ENCODE results near the gene USP3.
"Not testable (repeated sequence)": the region's sequence is repeated elsewhere in the genome, so short reads cannot be mapped to it uniquely, and the experiment has no call there.

USP3 gene

DNA sequence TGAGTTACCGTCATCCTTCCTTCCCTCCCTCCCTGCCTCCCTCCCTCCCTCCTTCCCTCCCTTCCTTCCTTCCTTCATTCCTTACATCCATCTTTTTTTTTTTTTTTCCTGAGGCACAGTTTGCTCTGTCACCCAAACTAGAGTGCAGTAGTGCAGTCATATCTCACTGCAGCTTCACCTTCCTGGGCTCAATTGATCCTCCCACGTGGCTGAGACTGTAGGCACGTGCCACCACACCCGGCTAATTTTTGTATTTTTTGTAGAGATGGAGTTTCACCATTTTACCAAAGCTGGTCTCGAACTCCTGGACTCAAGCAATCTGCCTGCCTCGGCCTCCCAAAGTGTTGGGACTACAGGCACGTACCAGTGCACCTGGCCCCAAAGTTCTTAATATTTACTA, 25.8 kb downstream of the USP3 start:
- Histone ChIP-seq H3K27ac (ENCODE audit: insufficient read depth in 1 of 2, low read depth in 1 of 2, low read length in 2 of 2, poor library complexity in 1 of 2, severe bottlenecking in 2 of 2) (no peak overlapping the region), H3K36me3 (ENCODE audit: control insufficient read depth in 4 of 4, insufficient read depth in 4 of 4, low read length in 3 of 4) (peaks cover 0 to 2% (median 0%) of the 10 kb centered on the region in 4 experiments), H3K9me3 (ENCODE audit: control extremely low read depth in 1 of 5, control insufficient read depth in 4 of 5, insufficient read depth in 2 of 5, low read depth in 1 of 5, low read length in 4 of 5) (no peaks in the 10 kb centered on the region), H3K4me3 (ENCODE audit: control insufficient read depth in 1 of 7, extremely low read depth in 1 of 7, insufficient read depth in 4 of 7, low read depth in 2 of 7, low read length in 6 of 7) (no peak overlapping the region), H3K4me1 (ENCODE audit: control extremely low read depth in 1 of 4, control insufficient read depth in 4 of 4, insufficient read depth in 4 of 4, low read length in 3 of 4) (peaks cover 0 to 9% (median 5%) of the 10 kb centered on the region in 4 experiments), H3K27me3 (replicated peaks in 2 of 5; ENCODE audit: control insufficient read depth in 4 of 5, insufficient read depth in 5 of 5, low read length in 4 of 5) (no peaks in the 10 kb centered on the region)
- WGBS (ENCODE audit: insufficient coverage): 100% methylated on average over 3 of the region's 7 CpGs
- POLR2A ChIA-PET: no interaction called here
- CTCF ChIA-PET: interaction anchor here (1.1 to 3.9 kb wide), 2 partner anchors 12 to 29 kb away, joined by 3 to 22 read pairs; no protein-coding TSS in a partner anchor
- DNase-seq: no peak

DNA sequence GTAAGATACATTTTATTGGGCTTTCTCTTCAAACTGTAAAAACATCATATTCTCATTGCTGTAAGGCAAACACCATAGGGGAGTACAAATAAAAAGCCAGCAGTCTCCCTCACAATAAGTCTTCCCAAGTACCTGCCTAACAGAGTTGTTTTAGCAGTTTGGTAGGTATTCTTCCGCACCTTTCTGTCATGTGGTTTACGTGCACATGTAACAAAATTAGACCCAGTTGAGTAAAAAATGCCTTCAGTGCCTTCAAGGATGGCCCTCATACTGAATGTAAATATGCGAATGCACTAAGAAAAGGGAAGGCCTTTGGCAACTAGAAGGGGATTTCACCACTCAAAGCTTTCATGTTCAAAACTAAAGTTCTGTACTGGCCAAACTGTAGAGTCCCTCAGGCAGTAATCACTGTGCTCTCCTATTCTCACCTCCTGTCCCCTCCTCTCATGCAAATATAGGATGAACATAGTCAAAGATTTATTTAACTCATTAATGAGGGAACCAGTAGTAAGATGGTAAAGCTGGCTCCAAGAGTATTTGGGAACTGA, 26.4 kb downstream of the USP3 start:
- no peak overlapping the region for H3K4me3 ChIP-seq (ENCODE audit: control insufficient read depth in 1 of 7, extremely low read depth in 1 of 7, insufficient read depth in 4 of 7, low read depth in 2 of 7, low read length in 6 of 7)
- 89% methylated on average over 3 of the region's 3 CpGs for WGBS (ENCODE audit: insufficient coverage)
- ChIA-PET CTCF (interaction anchor here (0.8 to 3.9 kb wide), 3 partner anchors 11 to 68 kb away, joined by 3 to 22 read pairs (median 3); no protein-coding TSS in a partner anchor), POLR2A (no interaction called here)
- H3K4me1 ChIP-seq (ENCODE audit: control extremely low read depth in 1 of 4, control insufficient read depth in 4 of 4, insufficient read depth in 4 of 4, low read length in 3 of 4): peaks cover 0 to 7% (median 5%) of the 10 kb centered on the region in 4 experiments
- no peak for DNase-seq
- no peaks in the 10 kb centered on the region for H3K27me3 ChIP-seq (replicated peaks in 2 of 5; ENCODE audit: control insufficient read depth in 4 of 5, insufficient read depth in 5 of 5, low read length in 4 of 5)
- no peaks in the 10 kb centered on the region for H3K9me3 ChIP-seq (ENCODE audit: control extremely low read depth in 1 of 5, control insufficient read depth in 4 of 5, insufficient read depth in 2 of 5, low read depth in 1 of 5, low read length in 4 of 5)
- H3K36me3 ChIP-seq (ENCODE audit: control insufficient read depth in 4 of 4, insufficient read depth in 4 of 4, low read length in 3 of 4): peaks cover 0 to 5% (median 0%) of the 10 kb centered on the region in 4 experiments
- no peak overlapping the region for H3K27ac ChIP-seq (ENCODE audit: insufficient read depth in 1 of 2, low read depth in 1 of 2, low read length in 2 of 2, poor library complexity in 1 of 2, severe bottlenecking in 2 of 2)

DNA sequence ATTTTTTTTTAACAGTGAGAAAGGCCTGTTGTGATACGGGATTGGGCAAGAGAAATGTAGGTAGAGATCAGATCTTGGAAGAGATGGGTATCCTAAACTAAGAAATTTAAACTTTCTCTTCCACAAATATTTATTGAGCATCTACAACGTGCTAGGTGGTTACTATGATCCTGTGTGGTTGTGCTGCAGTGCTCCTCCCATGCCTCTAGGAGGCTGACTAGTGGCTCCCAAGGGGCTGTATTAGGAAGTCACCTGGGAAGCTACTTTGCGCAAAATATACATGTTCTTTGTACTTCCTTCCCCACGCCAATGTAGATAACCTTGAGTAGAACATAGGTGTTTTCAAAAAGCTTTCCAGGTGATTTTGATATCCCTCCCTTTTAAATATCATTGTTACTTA, 27.2 kb downstream of the USP3 start:
- POLR2A ChIA-PET: no interaction called here
- no peaks in the 10 kb centered on the region for H3K27me3 ChIP-seq (replicated peaks in 2 of 5; ENCODE audit: control insufficient read depth in 4 of 5, insufficient read depth in 5 of 5, low read length in 4 of 5)
- WGBS (ENCODE audit: insufficient coverage): 100% methylated on average over 1 of the region's 4 CpGs
- DNase-seq: no peak
- peaks cover 0 to 5% (median 0%) of the 10 kb centered on the region in 4 experiments for H3K36me3 ChIP-seq (ENCODE audit: control insufficient read depth in 4 of 4, insufficient read depth in 4 of 4, low read length in 3 of 4)
- no peak overlapping the region for H3K4me3 ChIP-seq (ENCODE audit: control insufficient read depth in 1 of 7, extremely low read depth in 1 of 7, insufficient read depth in 4 of 7, low read depth in 2 of 7, low read length in 6 of 7)
- H3K4me1 ChIP-seq (ENCODE audit: control extremely low read depth in 1 of 4, control insufficient read depth in 4 of 4, insufficient read depth in 4 of 4, low read length in 3 of 4): peaks cover 0 to 7% (median 4%) of the 10 kb centered on the region in 4 experiments
- CTCF ChIA-PET: interaction anchor here (3.9 kb wide), 1 partner anchor 11 kb away, joined by 22 read pairs; no protein-coding TSS in a partner anchor
- no peak overlapping the region for H3K27ac ChIP-seq (ENCODE audit: insufficient read depth in 1 of 2, low read depth in 1 of 2, low read length in 2 of 2, poor library complexity in 1 of 2, severe bottlenecking in 2 of 2)
- H3K9me3 ChIP-seq (ENCODE audit: control extremely low read depth in 1 of 5, control insufficient read depth in 4 of 5, insufficient read depth in 2 of 5, low read depth in 1 of 5, low read length in 4 of 5): no peaks in the 10 kb centered on the region

GRCh38 chr15:63532307-63532744, 27.9 kb downstream of the USP3 start:
- no peaks in the 10 kb centered on the region for H3K9me3 ChIP-seq (ENCODE audit: control extremely low read depth in 1 of 5, control insufficient read depth in 4 of 5, insufficient read depth in 2 of 5, low read depth in 1 of 5, low read length in 4 of 5)
- no peak overlapping the region for H3K27ac ChIP-seq (ENCODE audit: insufficient read depth in 1 of 2, low read depth in 1 of 2, low read length in 2 of 2, poor library complexity in 1 of 2, severe bottlenecking in 2 of 2)
- ChIA-PET POLR2A (no interaction called here), CTCF (interaction anchor here (0.7 to 3.9 kb wide), 3 partner anchors 9 to 17 kb away, joined by 4 to 22 read pairs (median 4); no protein-coding TSS in a partner anchor)
- 96% methylated on average over 3 of the region's 5 CpGs for WGBS (ENCODE audit: insufficient coverage)
- H3K4me1 ChIP-seq (ENCODE audit: control extremely low read depth in 1 of 4, control insufficient read depth in 4 of 4, insufficient read depth in 4 of 4, low read length in 3 of 4): peaks cover 0 to 7% (median 4%) of the 10 kb centered on the region in 4 experiments
- peaks cover 0 to 5% (median 1%) of the 10 kb centered on the region in 4 experiments for H3K36me3 ChIP-seq (ENCODE audit: control insufficient read depth in 4 of 4, insufficient read depth in 4 of 4, low read length in 3 of 4)
- no peak overlapping the region for H3K4me3 ChIP-seq (ENCODE audit: control insufficient read depth in 1 of 7, extremely low read depth in 1 of 7, insufficient read depth in 4 of 7, low read depth in 2 of 7, low read length in 6 of 7)
- no peak for DNase-seq
- H3K27me3 ChIP-seq (replicated peaks in 2 of 5; ENCODE audit: control insufficient read depth in 4 of 5, insufficient read depth in 5 of 5, low read length in 4 of 5): no peaks in the 10 kb centered on the region

- H3K4me1 ChIP-seq (ENCODE audit: control extremely low read depth in 1 of 4, control insufficient read depth in 4 of 4, insufficient read depth in 4 of 4, low read length in 3 of 4): peaks cover 0 to 14% (median 9%) of the 10 kb centered on the region in 4 experiments
- H3K27ac ChIP-seq (ENCODE audit: insufficient read depth in 1 of 2, low read depth in 1 of 2, low read length in 2 of 2, poor library complexity in 1 of 2, severe bottlenecking in 2 of 2); H3K4me3 ChIP-seq (ENCODE audit: control insufficient read depth in 1 of 7, extremely low read depth in 1 of 7, insufficient read depth in 4 of 7, low read depth in 2 of 7, low read length in 6 of 7); DNase-seq; H3K36me3 ChIP-seq (ENCODE audit: control insufficient read depth in 4 of 4, insufficient read depth in 4 of 4, low read length in 3 of 4); H3K27me3 ChIP-seq (replicated peaks in 2 of 5; ENCODE audit: control insufficient read depth in 4 of 5, insufficient read depth in 5 of 5, low read length in 4 of 5); H3K9me3 ChIP-seq (ENCODE audit: control extremely low read depth in 1 of 5, control insufficient read depth in 4 of 5, insufficient read depth in 2 of 5, low read depth in 1 of 5, low read length in 4 of 5); CTCF ChIA-PET; POLR2A ChIA-PET: not testable (repeated sequence)
- 100% methylated on average over 1 of the region's 3 CpGs for WGBS (ENCODE audit: insufficient coverage)
Measured at GRCh38 chr15:63534888-63535287, 30.5 kb downstream of the USP3 start.

DNA sequence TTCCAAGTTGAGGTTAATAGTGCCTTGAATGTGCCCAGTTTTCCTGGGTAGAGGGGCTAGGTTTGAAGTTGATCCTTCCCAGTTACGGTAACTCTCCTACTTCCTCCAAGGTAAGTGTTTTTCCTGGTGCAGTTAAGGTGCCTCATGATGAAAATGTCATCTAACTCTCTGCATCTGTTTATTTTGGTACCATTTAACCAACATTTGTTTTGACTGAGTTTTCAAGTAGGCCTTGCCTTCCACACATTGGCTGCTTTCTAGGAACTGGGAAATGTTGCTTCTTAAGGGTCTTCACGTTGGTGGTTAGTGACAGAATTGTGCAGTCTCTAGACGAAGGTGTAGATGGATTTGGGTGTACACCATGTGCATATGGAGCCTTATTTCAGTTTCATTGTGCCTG, 31.3 kb downstream of the USP3 start:
- WGBS (ENCODE audit: insufficient coverage): 100% methylated on average over 3 of the region's 3 CpGs
- Histone ChIP-seq H3K36me3 (ENCODE audit: control insufficient read depth in 4 of 4, insufficient read depth in 4 of 4, low read length in 3 of 4) (peaks cover 0 to 7% (median 6%) of the 10 kb centered on the region in 4 experiments), H3K9me3 (ENCODE audit: control extremely low read depth in 1 of 5, control insufficient read depth in 4 of 5, insufficient read depth in 2 of 5, low read depth in 1 of 5, low read length in 4 of 5) (no peaks in the 10 kb centered on the region), H3K27me3 (replicated peaks in 2 of 5; ENCODE audit: control insufficient read depth in 4 of 5, insufficient read depth in 5 of 5, low read length in 4 of 5) (no peaks in the 10 kb centered on the region), H3K4me3 (ENCODE audit: control insufficient read depth in 1 of 7, extremely low read depth in 1 of 7, insufficient read depth in 4 of 7, low read depth in 2 of 7, low read length in 6 of 7) (no peak overlapping the region), H3K27ac (ENCODE audit: insufficient read depth in 1 of 2, low read depth in 1 of 2, low read length in 2 of 2, poor library complexity in 1 of 2, severe bottlenecking in 2 of 2) (no peak overlapping the region), H3K4me1 (ENCODE audit: control extremely low read depth in 1 of 4, control insufficient read depth in 4 of 4, insufficient read depth in 4 of 4, low read length in 3 of 4) (peaks cover 0 to 21% (median 12%) of the 10 kb centered on the region in 4 experiments)
- no peak for DNase-seq
- POLR2A ChIA-PET: no interaction called here
- CTCF ChIA-PET: no interaction called here

DNA sequence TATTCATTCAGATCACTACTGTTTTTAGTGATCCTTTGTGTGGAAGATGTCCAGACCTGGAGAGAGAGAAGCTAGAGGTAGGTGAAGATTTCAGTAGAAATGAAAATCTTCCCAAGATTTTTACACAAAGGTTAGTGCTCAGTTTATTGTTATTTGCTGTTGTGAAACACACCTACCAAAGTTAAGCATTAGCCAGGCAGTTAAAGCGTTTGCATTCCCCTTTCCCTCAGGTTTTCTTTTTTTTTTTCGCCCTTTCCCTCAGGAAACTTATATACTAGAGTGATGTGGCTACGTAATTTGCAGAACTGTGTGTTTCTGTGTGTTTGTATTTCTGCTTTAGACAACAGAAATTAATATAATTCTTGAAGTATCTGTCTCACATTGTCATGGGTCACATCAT, 34.5 kb downstream of the USP3 start:
- no peaks in the 10 kb centered on the region for H3K27me3 ChIP-seq (replicated peaks in 2 of 5; ENCODE audit: control insufficient read depth in 4 of 5, insufficient read depth in 5 of 5, low read length in 4 of 5)
- H3K4me3 ChIP-seq (ENCODE audit: control insufficient read depth in 1 of 7, extremely low read depth in 1 of 7, insufficient read depth in 4 of 7, low read depth in 2 of 7, low read length in 6 of 7): no peak overlapping the region
- POLR2A ChIA-PET: no interaction called here
- no peak for DNase-seq
- CTCF ChIA-PET: no interaction called here
- no peak overlapping the region for H3K27ac ChIP-seq (ENCODE audit: insufficient read depth in 1 of 2, low read depth in 1 of 2, low read length in 2 of 2, poor library complexity in 1 of 2, severe bottlenecking in 2 of 2)
- H3K9me3 ChIP-seq (ENCODE audit: control extremely low read depth in 1 of 5, control insufficient read depth in 4 of 5, insufficient read depth in 2 of 5, low read depth in 1 of 5, low read length in 4 of 5): no peaks in the 10 kb centered on the region
- H3K4me1 ChIP-seq (ENCODE audit: control extremely low read depth in 1 of 4, control insufficient read depth in 4 of 4, insufficient read depth in 4 of 4, low read length in 3 of 4): peaks cover 0 to 25% (median 11%) of the 10 kb centered on the region in 4 experiments
- peaks cover 0 to 7% (median 5%) of the 10 kb centered on the region in 4 experiments for H3K36me3 ChIP-seq (ENCODE audit: control insufficient read depth in 4 of 4, insufficient read depth in 4 of 4, low read length in 3 of 4)
- WGBS (ENCODE audit: insufficient coverage): no CpG with 5 or more reads among the region's 3 CpGs
